Stimulated activated CD8-positive, alpha-beta memory T cell treated with anti-CD3 and anti-CD28 coated beads, Interleukin-7, amount 100 ng/mL, for 1 hour (primary cell): ENCODE data around the gene KIT.

Source experiments
- DNase-seq, 2 donors: peaks; one replicate each; pipeline ENCODE4 v3.0.0-alpha.2; 2020; ENCODE audit warnings: low read depth in 2 of 2

The KIT gene

GRCh38 chr4:54703182-54703581 is 45.4 kb downstream of the KIT start:
- no peak for DNase-seq

- no peak for DNase-seq
Measured at GRCh38 chr4:54707406-54707805, 49.6 kb downstream of the KIT start.

- no peak for DNase-seq
Measured at GRCh38 chr4:54708339-54709279, 50.9 kb downstream of the KIT start.

DNA sequence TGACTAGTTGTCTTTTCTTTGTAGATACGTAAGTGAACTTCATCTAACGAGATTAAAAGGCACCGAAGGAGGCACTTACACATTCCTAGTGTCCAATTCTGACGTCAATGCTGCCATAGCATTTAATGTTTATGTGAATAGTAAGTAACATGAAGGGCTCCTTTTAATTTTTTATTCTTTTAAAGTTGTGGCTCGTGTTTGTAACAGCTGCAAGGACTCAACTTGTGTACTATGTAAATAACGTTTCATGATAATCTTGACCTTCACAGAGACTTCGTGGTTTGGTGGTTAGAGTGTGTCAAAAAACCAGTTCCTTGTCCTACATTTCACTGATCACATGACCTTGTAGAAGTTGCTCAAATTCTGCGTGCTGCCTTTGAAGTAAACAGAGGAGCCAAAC is 51.6 kb downstream of the KIT start:
- no peak for DNase-seq

GRCh38 chr4:54712206-54712605 is 54.4 kb downstream of the KIT start:
- no peak for DNase-seq

DNA sequence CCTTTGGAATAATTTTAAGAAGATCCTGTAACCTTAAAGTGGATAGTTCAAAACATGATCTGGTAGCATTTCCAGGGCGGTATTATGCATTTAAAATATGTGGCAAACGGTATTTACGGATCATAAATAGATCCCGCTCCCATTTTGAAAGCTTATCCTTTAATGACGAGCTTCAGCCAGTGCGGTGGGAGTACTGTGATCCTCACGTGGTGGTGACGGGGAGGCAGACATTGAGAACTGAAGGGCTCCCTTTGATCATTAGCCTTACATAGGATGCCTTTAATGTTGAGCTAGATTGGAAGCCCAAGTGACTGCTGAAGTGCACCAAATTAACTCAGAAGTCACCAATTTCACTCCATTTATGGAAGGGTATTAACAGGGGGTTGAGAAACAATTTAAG is 56.9 kb downstream of the KIT start:
- DNase-seq: no peak

GRCh38 chr4:54716478-54717065 is 58.8 kb downstream of the KIT start:
- no peak for DNase-seq

DNA sequence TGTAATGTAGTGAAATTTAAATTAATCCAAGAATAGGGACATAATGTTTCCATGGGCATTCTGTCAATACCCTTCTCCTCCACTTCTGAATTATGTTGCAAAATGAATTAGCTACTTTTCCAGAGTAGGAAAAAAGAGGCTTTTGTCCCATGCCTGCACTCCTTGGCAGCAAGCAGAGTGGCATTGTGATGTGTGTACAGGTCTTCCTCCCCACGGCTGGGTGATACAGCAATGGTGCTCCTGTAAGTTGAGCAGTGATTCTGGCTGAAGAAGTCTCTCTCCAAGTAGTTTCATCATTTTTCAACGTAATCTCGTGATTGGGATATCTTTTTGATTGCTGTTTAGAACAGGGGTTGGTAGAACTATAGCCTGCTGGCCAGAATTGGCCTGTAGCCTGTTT is 59.9 kb downstream of the KIT start:
- DNase-seq: no peak

GRCh38 chr4:54719378-54719777 is 61.6 kb downstream of the KIT start:
- DNase-seq: no peak

- DNase-seq: no peak
Measured at GRCh38 chr4:54723220-54723619, 65.5 kb downstream of the KIT start.

DNA sequence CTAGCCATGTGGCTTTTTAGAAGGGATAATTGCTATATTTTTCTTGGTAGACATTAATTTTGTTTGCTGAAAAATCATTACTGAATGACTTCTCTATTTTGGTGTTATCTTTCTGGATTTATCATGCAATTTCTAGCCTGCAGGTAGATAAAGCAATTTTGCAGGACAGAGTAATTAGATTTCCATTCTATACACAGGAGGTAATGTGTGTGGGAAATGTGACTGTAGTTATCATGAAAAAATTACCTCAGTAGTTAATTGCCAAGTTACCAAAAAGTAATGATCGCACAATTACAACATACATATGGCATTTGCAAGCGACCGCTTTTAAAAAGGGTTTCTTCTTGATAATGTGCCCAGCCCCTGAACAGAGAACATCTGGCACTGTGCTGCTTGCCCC is 66.1 kb downstream of the KIT start:
- DNase-seq: no peak

DNA sequence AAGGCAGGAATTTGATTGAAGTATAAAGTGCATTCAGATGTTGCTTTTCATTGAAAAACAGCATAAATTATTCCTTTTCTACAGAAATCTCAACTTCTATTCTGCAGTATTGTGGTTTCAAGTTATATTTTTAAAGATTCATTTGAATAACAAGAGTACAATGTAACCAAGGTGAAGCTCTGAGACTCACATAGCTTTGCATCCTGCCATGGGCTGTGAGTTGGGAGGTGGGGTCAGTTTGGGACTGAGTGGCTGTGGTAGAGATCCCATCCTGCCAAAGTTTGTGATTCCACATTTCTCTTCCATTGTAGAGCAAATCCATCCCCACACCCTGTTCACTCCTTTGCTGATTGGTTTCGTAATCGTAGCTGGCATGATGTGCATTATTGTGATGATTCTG is 69.2 kb downstream of the KIT start:
- no peak for DNase-seq

- DNase-seq: no peak
Measured at GRCh38 chr4:54727346-54727745, 69.6 kb downstream of the KIT start.

GRCh38 chr4:54728368-54728767 is 70.6 kb downstream of the KIT start:
- DNase-seq: no peak

GRCh38 chr4:54729256-54729655 is 71.5 kb downstream of the KIT start:
- DNase-seq: no peak

DNA sequence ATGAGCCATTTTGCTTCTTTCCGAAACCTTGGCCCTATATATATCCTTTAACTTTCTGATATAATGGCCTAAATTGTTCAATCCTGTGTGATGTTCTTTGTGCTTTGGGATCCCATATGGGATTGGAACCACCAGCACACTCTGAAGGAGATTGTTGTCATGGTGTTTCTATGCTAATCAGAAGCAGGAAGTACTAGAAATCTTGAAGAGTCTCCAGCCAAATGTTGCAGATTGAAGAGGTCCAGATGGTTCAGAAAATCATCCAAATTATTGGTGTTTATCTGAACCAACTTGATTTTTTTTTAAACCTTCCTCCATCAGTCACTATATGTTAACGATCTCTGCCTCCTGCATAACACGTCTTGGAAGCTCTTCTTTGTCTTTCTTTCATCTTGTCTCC is 72.8 kb downstream of the KIT start:
- DNase-seq: no peak

DNA sequence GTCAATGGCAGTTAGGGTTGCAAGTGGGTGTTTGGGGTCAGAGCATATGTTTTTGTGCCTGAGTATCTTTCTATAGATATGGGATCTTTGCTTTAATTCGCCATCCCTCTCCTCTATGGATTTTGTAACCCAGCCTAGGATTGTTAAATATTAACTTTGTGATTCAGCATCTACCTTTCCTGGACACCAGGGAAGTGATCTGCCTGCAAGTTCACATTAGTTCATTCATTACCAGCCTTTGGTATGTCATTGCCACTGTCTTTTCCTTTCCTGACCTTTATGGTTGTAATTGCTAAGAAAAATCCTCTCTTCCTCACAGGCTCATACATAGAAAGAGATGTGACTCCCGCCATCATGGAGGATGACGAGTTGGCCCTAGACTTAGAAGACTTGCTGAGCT is 73.8 kb downstream of the KIT start:
- DNase-seq: no peak

- DNase-seq: no peak
Measured at GRCh38 chr4:54731976-54732375, 74.2 kb downstream of the KIT start.

DNA sequence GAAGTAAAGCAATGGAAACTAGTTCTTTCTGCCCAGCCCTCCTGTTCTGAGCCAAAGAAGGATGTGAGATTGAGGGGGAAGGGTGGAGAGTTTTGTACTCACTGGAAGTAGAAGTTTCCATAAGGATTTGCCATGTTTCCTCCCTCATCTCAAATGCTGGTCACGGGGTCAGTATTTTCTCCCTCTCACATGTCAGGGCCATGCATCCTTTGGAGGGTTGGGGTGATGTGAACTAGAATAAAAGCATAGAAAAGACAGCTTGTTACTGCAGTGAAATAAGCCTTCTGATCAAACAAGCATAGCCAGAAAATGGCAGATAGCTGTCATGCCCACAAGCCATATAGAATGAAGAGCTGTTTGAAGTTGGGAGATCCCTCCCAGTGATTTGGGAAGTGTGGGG is 79.7 kb downstream of the KIT start:
- no peak for DNase-seq

GRCh38 chr4:54741202-54741601 is 83.4 kb downstream of the KIT start:
- DNase-seq: no peak

DNA sequence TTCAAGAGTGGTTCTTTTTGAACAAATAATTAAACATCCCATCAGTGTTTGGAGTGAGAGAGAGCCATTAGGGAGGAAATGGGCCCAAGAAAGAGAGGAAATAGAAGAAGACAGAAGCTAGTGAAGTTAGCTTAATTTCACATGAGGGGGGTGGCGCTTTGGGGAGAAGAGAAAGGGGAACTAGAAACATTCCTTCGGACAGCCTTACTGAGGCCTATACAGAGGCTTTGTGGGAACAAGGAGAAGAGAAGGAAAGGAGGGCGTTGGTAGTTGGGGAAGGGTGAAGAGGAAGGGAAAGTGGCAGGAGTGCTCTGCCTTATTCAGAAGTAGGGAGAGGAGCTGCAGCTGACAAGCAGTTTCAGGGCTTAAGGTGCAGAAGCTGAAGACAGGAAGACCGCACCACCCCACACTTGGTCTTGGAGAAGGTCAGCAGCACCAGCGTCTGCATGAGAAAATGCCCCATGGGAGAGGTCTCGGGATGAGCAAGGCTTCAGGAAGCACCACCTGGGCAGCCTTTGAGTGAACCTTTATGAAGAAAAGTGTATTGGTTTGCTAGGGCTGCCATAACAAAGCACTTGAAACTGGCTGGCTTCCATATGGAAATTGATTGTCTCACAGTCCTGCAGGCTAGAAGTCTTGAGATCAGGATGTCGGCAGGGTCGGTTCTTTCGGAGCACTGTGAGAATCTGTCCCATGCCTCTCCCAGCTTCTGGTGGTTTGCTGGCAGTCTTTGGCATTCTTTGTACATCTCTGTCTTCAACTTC is 85.1 kb downstream of the KIT start:
- DNase-seq: no peak

GRCh38 chr4:54743562-54743961 is 85.8 kb downstream of the KIT start:
- no peak for DNase-seq

GRCh38 chr4:54744487-54744886 is 86.7 kb downstream of the KIT start:
- no peak for DNase-seq
